ENCODE measurements around the gene EXOC4. TPM values are rescaled to one million over a fixed set of nuclear protein-coding genes. Genes with fewer than 3 reads are reported as not detected.

EXOC4 gene
- total and polyA plus RNA-seq, 2 of the 8 experiments (the other 6 are each of a cell fraction or from before 2014, with no cell fraction given): 27.0 to 67.3 TPM

DNA sequence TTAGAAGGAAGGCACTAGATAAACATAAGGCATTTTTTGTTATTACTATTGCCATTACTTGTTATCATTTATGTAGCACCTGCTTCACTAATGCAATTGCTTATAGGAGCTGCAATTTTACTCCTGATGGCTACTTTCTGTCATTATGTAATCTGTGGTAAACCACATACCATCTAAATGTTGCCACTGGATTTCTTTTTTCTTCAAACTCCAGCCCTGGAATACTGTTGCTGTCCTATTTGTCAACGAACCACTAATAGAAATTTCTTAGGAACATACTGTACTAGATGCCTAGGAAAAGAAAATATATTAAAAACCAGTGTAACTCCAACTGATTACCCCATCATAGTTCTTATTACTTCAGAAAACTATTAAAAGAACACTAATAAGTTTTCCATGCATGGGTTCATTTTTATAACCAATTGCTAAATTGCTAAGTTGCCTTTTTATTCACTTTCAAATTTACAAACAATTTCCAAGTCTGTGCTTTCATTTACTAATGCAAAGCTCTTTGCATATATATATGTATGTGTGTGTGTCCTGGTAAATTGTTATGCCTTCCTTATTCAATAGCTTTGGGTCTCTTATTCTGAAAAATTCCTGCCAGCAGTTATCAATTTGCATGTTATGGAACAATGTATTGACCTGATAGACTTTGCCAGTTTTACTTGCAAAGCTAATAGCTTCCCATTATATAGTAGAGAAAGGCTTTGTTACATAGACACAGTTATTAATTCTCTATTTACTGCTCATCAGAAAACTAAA, 287.4 kb downstream of the EXOC4 start:
- Histone ChIP-seq H4K91ac (replicated peaks; ENCODE audit: insufficient read length, low read length) (no peak overlapping the region), H3K79me1 (ENCODE audit: low read depth, low read length) (no peaks in the 10 kb centered on the region), H3K4me3 (ENCODE audit: extremely low read depth in 1 of 4, insufficient read depth in 2 of 4, low read depth in 3 of 4, low read length in 4 of 4) (no peak overlapping the region), H2AFZ (ENCODE audit: low read length) (no peak overlapping the region), H4K8ac (ENCODE audit: extremely low read depth, insufficient read depth, low read length) (no peak overlapping the region), H3K14ac (ENCODE audit: insufficient read length) (no peak overlapping the region), H4K5ac (ENCODE audit: insufficient read length, low read depth, low read length) (no peak overlapping the region), H3K79me2 (ENCODE audit: control insufficient read depth in 1 of 2, insufficient read depth in 2 of 2, low read length in 2 of 2) (no peaks in the 10 kb centered on the region), H4K20me1 (replicated peaks in 1 of 2; ENCODE audit: control insufficient read depth in 1 of 2, insufficient read depth in 2 of 2, low read length in 2 of 2) (no peaks in the 10 kb centered on the region), H2AK5ac (ENCODE audit: low read depth, low read length) (no peak overlapping the region), H3K23me2 (ENCODE audit: low read depth, low read length) (no peaks in the 10 kb centered on the region), H3K36me3 (ENCODE audit: control insufficient read depth in 2 of 4, insufficient read depth in 4 of 4, low read length in 3 of 4) (no peaks in the 10 kb centered on the region), H3K9me3 (ENCODE audit: insufficient read depth in 2 of 2, low read depth in 1 of 2, low read length in 1 of 2) (no peaks in the 10 kb centered on the region), H3K27ac (ENCODE audit: low read depth, low read length) (no peak overlapping the region), H3K4me2 (ENCODE audit: insufficient read depth in 1 of 2, low read depth in 2 of 2, low read length in 2 of 2) (no peak overlapping the region), H3K4ac (replicated peaks; ENCODE audit: insufficient read length, low read depth, low read length) (no peak overlapping the region), H2BK15ac (ENCODE audit: low read length) (no peak overlapping the region), H2BK12ac (ENCODE audit: low read depth, low read length) (no peak overlapping the region), H3K23ac (ENCODE audit: insufficient read length) (no peak overlapping the region), H2BK120ac (replicated peaks; ENCODE audit: low read depth, low read length) (no peak overlapping the region), H3K56ac (replicated peaks; ENCODE audit: insufficient read length, low read depth, low read length) (no peak overlapping the region), H3K4me1 (replicated peaks in 1 of 4; ENCODE audit: control insufficient read depth in 3 of 4, insufficient read depth in 4 of 4, low read length in 3 of 4) (no peaks in the 10 kb centered on the region; a peak in 1 of 7 replicates), H2BK5ac (ENCODE audit: low read depth, low read length) (no peak overlapping the region), H3K9ac (replicated peaks in 1 of 4; ENCODE audit: extremely low read depth in 1 of 4, low read depth in 3 of 4, low read length in 3 of 4) (no peak overlapping the region), H3K27me3 (replicated peaks in 1 of 4; ENCODE audit: control insufficient read depth in 3 of 4, extremely low read depth in 1 of 4, insufficient read depth in 3 of 4, low read length in 3 of 4) (no peaks in the 10 kb centered on the region), H3K18ac (ENCODE audit: extremely low read depth, low read length) (no peak overlapping the region), H2BK20ac (ENCODE audit: low read length) (no peak overlapping the region)
- DNase-seq (ENCODE audit: low read depth in 1 of 2, low spot score in 2 of 2) (no peak), FAIRE-seq (no peak)
- ChIA-PET CTCF (ENCODE audit: partially characterized antibody) (no interaction called here), POLR2A (ENCODE audit: partially characterized antibody) (no interaction called here)
- WGBS, 2 experiments (ENCODE audit: extremely low coverage in 1 of 2, insufficient coverage in 1 of 2, insufficient read length in 1 of 2, insufficient replicate concordance in 2 of 2, low coverage in 1 of 2, low lambda C conversion rate in 2 of 2, missing lambda C conversion rate in 1 of 2): 88% methylated on average over 1 of the region's 1 CpG; no CpG with 5 or more reads in 1 of the 2 experiments
- TF ChIP-seq SUZ12 (IDR thresholded peaks at IDR 0.05; ENCODE audit: low read length): no peak
- no peak for TF ChIP-seq GABPA (IDR thresholded peaks at IDR 0.05; ENCODE audit: borderline replicate concordance, insufficient read depth, low read length)
- no peak for TF ChIP-seq MAFK (IDR thresholded peaks at IDR 0.05; ENCODE audit: low read depth, low read length)
- no peak for TF ChIP-seq NANOG (IDR thresholded peaks at IDR 0.05; ENCODE audit: insufficient read depth, low read depth, low read length, poor library complexity, severe bottlenecking)
- no peak for TF ChIP-seq CTBP2 (IDR thresholded peaks at IDR 0.05; ENCODE audit: borderline replicate concordance, insufficient read depth, insufficient read length, low read length)
- no peak for TF ChIP-seq RAD21 (IDR thresholded peaks at IDR 0.05 in 1 of 2, conservative IDR thresholded peaks at IDR 0.05 in 1 of 2; ENCODE audit: low read depth in 2 of 2, low read length in 2 of 2)
- TF ChIP-seq POLR2AphosphoS5 (IDR thresholded peaks at IDR 0.05; ENCODE audit: low read depth, low read length): no peak
- no peak for TF ChIP-seq SP1 (IDR thresholded peaks at IDR 0.05; ENCODE audit: low read depth, low read length)
- no peak for TF ChIP-seq POLR2A (IDR thresholded peaks at IDR 0.05; ENCODE audit: control extremely low read depth in 1 of 2, low read depth in 2 of 2, low read length in 2 of 2)
- no peak for TF ChIP-seq CHD1 (IDR thresholded peaks at IDR 0.05; ENCODE audit: low read depth, low read length)
- TF ChIP-seq, protein P1, sequence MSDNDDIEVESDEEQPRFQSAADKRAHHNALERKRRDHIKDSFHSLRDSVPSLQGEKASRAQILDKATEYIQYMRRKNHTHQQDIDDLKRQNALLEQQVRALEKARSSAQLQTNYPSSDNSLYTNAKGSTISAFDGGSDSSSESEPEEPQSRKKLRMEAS (IDR thresholded peaks at IDR 0.05): no peak
- no peak for TF ChIP-seq KDM1A (IDR thresholded peaks at IDR 0.05; ENCODE audit: borderline replicate concordance, low read length)
- no peak for TF ChIP-seq YY1 (IDR thresholded peaks at IDR 0.05; ENCODE audit: low read depth, low read length)
